NOMO-1 (cell line): ENCODE results near the gene TENM4.
A peak's percentile ranks its signal among the peaks of the same experiment; 100 is the strongest.
"Not testable (repeated sequence)": the region's sequence is repeated elsewhere in the genome, so short reads cannot be mapped to it uniquely, and the experiment has no call there.

ENCODE experiments used
- DNase-seq, 2 experiments: peaks; one replicate each; lab custom pipeline; 2025; ENCODE audit not compliant: unreplicated experiment in 2 of 2; lab: John Stamatoyannopoulos, UW

The TENM4 gene

GRCh38 chr11:78995171-78995570, 445.7 kb downstream of the TENM4 start:
- no peak for DNase-seq

- no peak for DNase-seq
Measured at GRCh38 chr11:78993802-78994430, 446.9 kb downstream of the TENM4 start.

GRCh38 chr11:78991681-78992080, 449.1 kb downstream of the TENM4 start:
- no peak for DNase-seq

- no peak for DNase-seq
Measured at GRCh38 chr11:78990261-78990660, 450.6 kb downstream of the TENM4 start.

GRCh38 chr11:78987748-78988147, 453.1 kb downstream of the TENM4 start:
- DNase-seq, result no peak

- DNase-seq, result no peak
Measured at GRCh38 chr11:78986305-78986704, 454.5 kb downstream of the TENM4 start.

GRCh38 chr11:78985663-78986062, 455.2 kb downstream of the TENM4 start:
- DNase-seq, result no peak

- no peak for DNase-seq
Measured at GRCh38 chr11:78982473-78982872, 458.4 kb downstream of the TENM4 start.

- DNase-seq, result no peak
Measured at GRCh38 chr11:78981153-78981552, 459.7 kb downstream of the TENM4 start.

- no peak for DNase-seq
Measured at GRCh38 chr11:78978831-78979230, 462.0 kb downstream of the TENM4 start.

GRCh38 chr11:78977848-78978247, 463.0 kb downstream of the TENM4 start:
- not testable (repeated sequence) for DNase-seq

GRCh38 chr11:78977009-78977408, 463.8 kb downstream of the TENM4 start:
- DNase-seq, result no peak

GRCh38 chr11:78975081-78975480, 465.7 kb downstream of the TENM4 start:
- no peak for DNase-seq

GRCh38 chr11:78973876-78974275, 467.0 kb downstream of the TENM4 start:
- no peak for DNase-seq

- no peak for DNase-seq
Measured at GRCh38 chr11:78972590-78972989, 468.2 kb downstream of the TENM4 start.

- no peak for DNase-seq
Measured at GRCh38 chr11:78972177-78972576, 468.7 kb downstream of the TENM4 start.

- DNase-seq, result no peak
Measured at GRCh38 chr11:78967811-78968210, 473.0 kb downstream of the TENM4 start.

GRCh38 chr11:78965432-78965831, 475.4 kb downstream of the TENM4 start:
- no peak for DNase-seq

GRCh38 chr11:78961937-78962701, 478.7 kb downstream of the TENM4 start:
- no peak for DNase-seq

- peak in 1 of 2 experiments; percentile 33 for DNase-seq
Measured at GRCh38 chr11:78961247-78961646, 479.6 kb downstream of the TENM4 start.

GRCh38 chr11:78958444-78958843, 482.4 kb downstream of the TENM4 start:
- no peak for DNase-seq

- no peak for DNase-seq
Measured at GRCh38 chr11:78957476-78958245, 483.2 kb downstream of the TENM4 start.
